Measurements from ENCODE around the gene CETP. TPM values are rescaled to one million over a fixed set of nuclear protein-coding genes. Genes with fewer than 3 reads are reported as not detected.

The CETP gene
- total RNA-seq, 1 donor from 2014 or later: 0.16 TPM

DNA sequence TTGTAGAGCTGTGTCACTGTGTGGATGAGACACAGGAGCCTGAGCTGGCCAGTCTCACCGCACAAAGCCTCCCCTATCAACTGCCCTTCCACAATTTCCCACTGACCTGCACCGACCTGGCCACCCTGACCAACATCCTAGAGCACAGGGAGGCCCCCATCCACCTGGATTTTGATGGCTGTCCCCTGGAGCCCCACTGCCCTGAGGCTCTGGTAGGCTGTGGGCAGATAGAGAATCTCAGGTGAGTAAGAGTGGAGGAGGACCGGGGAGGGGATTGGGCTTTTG, 65.0 kb downstream of the CETP start:
- intact Hi-C loops (cut with micrococcal nuclease): no loop called here
- no peak for DNase-seq
- H3K36me3 ChIP-seq: peaks cover 11% of the 10 kb centered on the region

DNA sequence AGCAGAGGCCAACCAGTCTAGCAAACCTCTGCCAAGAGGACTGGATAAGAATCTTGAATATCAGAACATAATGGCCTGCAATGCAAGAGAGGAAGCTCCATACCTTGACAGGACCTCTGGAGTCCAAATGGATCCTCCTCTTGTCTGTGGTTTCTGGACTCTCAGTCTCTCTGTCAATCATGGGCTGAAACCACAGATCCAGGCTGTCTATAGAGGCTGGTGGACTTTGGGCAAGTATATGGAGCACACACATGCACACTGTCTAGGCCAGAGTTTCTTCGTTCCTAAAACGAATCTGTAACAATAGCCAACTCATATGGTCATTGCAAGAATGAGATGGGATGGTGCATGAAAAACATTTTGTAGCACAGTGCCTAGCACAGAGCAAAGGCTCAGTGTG, 65.3 kb downstream of the CETP start:
- TF ChIP-seq, protein P1, sequence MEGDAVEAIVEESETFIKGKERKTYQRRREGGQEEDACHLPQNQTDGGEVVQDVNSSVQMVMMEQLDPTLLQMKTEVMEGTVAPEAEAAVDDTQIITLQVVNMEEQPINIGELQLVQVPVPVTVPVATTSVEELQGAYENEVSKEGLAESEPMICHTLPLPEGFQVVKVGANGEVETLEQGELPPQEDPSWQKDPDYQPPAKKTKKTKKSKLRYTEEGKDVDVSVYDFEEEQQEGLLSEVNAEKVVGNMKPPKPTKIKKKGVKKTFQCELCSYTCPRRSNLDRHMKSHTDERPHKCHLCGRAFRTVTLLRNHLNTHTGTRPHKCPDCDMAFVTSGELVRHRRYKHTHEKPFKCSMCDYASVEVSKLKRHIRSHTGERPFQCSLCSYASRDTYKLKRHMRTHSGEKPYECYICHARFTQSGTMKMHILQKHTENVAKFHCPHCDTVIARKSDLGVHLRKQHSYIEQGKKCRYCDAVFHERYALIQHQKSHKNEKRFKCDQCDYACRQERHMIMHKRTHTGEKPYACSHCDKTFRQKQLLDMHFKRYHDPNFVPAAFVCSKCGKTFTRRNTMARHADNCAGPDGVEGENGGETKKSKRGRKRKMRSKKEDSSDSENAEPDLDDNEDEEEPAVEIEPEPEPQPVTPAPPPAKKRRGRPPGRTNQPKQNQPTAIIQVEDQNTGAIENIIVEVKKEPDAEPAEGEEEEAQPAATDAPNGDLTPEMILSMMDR (IDR thresholded peaks at IDR 0.05; ENCODE audit: borderline replicate concordance): no peak
- H3K36me3 ChIP-seq: peaks cover 8% of the 10 kb centered on the region
- no peak for DNase-seq
- no peak overlapping the region for H3K27ac ChIP-seq (replicated peaks)
- H3K4me1 ChIP-seq: no peaks in the 10 kb centered on the region
- no peaks in the 10 kb centered on the region for H3K27me3 ChIP-seq (ENCODE audit: low read depth)
- intact Hi-C loops (cut with micrococcal nuclease): no loop called here
- no peak overlapping the region for H3K4me3 ChIP-seq
- no peaks in the 10 kb centered on the region for H3K9me3 ChIP-seq (replicated peaks)

More for the DNA sequence above, 65.0 kb downstream of the CETP start:
- Histone ChIP-seq H3K27me3 (ENCODE audit: low read depth) (no peaks in the 10 kb centered on the region), H3K4me1 (no peaks in the 10 kb centered on the region), H3K9me3 (replicated peaks) (no peaks in the 10 kb centered on the region), H3K27ac (replicated peaks) (no peak overlapping the region), H3K4me3 (no peak overlapping the region)
- TF ChIP-seq, protein P1 (IDR thresholded peaks at IDR 0.05; ENCODE audit: borderline replicate concordance): no peak

DNA sequence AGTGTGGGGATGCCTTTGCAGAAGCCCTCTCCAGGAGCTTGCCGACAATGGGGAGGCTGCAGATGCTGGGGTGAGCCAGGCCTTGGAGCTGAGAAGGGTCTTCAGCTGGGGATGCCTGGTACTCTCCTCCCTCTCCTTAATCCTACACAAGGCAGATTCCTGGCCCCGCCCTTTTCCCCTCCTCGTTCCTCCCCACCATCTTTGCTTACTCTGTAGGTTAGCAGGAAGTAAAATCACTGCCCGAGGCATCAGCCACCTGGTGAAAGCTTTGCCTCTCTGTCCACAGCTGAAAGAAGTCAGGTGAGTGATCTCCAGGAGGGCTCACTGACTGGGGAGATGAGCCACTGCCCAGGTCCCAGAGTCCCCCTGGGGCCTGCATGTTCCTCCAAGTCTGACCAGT, 66.3 kb downstream of the CETP start:
- no peak overlapping the region for H3K27ac ChIP-seq (replicated peaks)
- TF ChIP-seq, protein P1 (IDR thresholded peaks at IDR 0.05; ENCODE audit: borderline replicate concordance): no peak
- H3K9me3 ChIP-seq (replicated peaks): no peaks in the 10 kb centered on the region
- no peak overlapping the region for H3K4me3 ChIP-seq
- peaks cover 3% of the 10 kb centered on the region for H3K36me3 ChIP-seq
- no peak for DNase-seq
- H3K4me1 ChIP-seq: no peaks in the 10 kb centered on the region
- H3K27me3 ChIP-seq (ENCODE audit: low read depth): no peaks in the 10 kb centered on the region
- intact Hi-C loops (cut with micrococcal nuclease): no loop called here

DNA sequence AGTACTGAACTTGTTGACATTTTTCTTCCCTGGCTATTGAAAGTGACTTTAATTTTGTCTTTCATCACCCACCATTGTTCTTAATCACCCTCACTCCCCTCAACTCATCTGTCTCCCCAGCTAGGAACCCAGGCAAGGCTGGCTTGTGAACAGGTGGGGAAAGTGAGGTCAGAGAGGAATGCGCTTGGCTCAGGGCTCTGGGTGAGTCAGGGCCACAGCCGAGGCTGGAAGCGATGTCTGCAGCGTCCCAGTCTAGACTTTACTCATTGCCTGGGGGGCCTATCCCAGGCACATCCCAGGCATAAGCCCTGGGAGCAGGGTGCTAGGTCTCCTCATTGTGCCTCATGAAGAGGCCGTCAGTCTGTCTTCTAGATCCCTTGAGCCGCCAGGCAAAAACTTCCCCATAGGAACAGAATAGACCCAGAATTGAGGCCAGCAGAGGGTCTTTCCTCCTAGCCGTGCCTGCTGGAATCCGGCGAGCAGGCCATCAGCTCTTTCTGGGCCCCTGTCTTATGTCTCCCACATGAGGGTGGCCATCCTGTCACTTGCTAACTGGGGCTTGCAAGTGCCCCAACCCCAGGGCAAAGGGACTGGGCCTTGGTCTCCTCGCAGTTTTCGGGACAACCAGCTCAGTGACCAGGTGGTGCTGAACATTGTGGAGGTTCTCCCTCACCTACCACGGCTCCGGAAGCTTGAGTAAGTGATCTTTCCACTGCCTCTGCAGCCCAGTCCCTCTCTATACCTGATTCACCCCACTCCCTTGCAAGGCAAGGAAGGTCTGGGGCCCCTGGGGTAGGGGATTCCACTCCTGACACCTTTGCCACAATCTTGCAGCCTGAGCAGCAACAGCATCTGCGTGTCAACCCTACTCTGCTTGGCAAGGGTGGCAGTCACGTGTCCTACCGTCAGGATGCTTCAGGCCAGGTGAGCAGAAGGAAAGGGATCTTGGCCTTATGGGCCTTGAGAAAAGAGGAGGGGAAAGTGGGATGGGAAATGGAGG, 67.7 kb downstream of the CETP start:
- Histone ChIP-seq H3K4me1 (no peaks in the 10 kb centered on the region), H3K9me3 (replicated peaks) (no peaks in the 10 kb centered on the region), H3K27me3 (ENCODE audit: low read depth) (no peaks in the 10 kb centered on the region), H3K4me3 (no peak overlapping the region), H3K27ac (replicated peaks) (no peak overlapping the region), H3K36me3 (peaks cover 4% of the 10 kb centered on the region)
- intact Hi-C loops (cut with micrococcal nuclease): no loop called here
- DNase-seq: no peak
- TF ChIP-seq, protein P1 (IDR thresholded peaks at IDR 0.05; ENCODE audit: borderline replicate concordance): no peak

DNA sequence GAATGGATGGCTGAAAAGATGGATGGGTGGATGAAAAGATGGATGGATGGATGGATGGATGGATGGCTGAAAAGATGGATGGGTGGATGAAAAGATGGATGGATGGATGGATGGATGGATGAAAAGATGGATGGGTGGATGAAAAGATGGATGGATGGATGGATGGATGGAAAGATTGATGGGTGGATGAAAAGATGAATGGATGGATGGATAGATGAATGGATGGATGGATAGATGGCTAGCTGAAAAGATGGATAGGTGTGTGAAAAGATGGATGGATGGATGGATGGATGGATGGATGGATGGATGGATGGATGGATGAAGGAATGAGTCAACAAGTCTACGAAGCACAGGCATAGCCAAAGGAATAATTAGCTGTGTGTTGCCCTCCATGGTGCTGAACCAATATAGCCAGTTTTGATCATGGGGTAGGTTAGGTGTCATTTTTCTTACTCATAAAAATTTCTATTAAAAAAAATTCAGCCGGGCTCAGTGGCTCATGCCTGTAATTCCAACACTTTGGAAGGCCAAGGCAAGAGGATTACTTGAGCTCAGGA, 68.7 kb downstream of the CETP start:
- Histone ChIP-seq H3K36me3 (peaks cover 8% of the 10 kb centered on the region), H3K9me3 (replicated peaks) (no peaks in the 10 kb centered on the region)
- intact Hi-C loops (cut with micrococcal nuclease): no loop called here

More for the DNA sequence above, 68.7 kb downstream of the CETP start:
- DNase-seq: no peak
- H3K4me1 ChIP-seq: no peaks in the 10 kb centered on the region
- H3K4me3 ChIP-seq: no peak overlapping the region
- TF ChIP-seq, protein P1 (IDR thresholded peaks at IDR 0.05; ENCODE audit: borderline replicate concordance): no peak
- no peak overlapping the region for H3K27ac ChIP-seq (replicated peaks)
- H3K27me3 ChIP-seq (ENCODE audit: low read depth): no peaks in the 10 kb centered on the region
